Endodermal cell (in vitro differentiated cells): ENCODE measurements around the gene SLC44A4. TPM values are rescaled to one million over a fixed set of nuclear protein-coding genes. Genes with fewer than 3 reads are reported as not detected.
A peak's percentile ranks its signal among the peaks of the same experiment; 100 is the strongest.

Experiments
- DNase-seq: peaks from one replicate; pipeline ENCODE4 v3.0.0-alpha.2; 2017
- H3K27ac ChIP-seq: 2 replicates; pipeline ENCODE4 v1.5.1; 2013; ENCODE audit warnings: mild to moderate bottlenecking, low read depth, low read length, moderate library complexity
- H3K27me3 ChIP-seq: 2 replicates; pipeline ENCODE4 v1.6.1; 2013; ENCODE audit warnings: mild to moderate bottlenecking, low read length, moderate library complexity; ENCODE audit not compliant: insufficient read depth, control insufficient read depth, poor library complexity, severe bottlenecking
- H3K36me3 ChIP-seq: 2 replicates; pipeline ENCODE4 v1.7.0; 2013; ENCODE audit warnings: mild to moderate bottlenecking, low read length, moderate library complexity; ENCODE audit not compliant: control insufficient read depth, insufficient read depth
- H3K4me1 ChIP-seq: one replicate; pipeline ENCODE4 v1.7.0; 2013; ENCODE audit warnings: low read length; ENCODE audit not compliant: control insufficient read depth, insufficient read depth
- H3K4me3 ChIP-seq: 2 replicates; pipeline ENCODE4 v1.5.1; 2013; ENCODE audit warnings: mild to moderate bottlenecking, low read length, moderate library complexity
- H3K9ac ChIP-seq: 2 replicates; pipeline ENCODE4 v1.6.1; 2013; ENCODE audit warnings: mild to moderate bottlenecking, low read length, moderate library complexity; ENCODE audit not compliant: poor library complexity, severe bottlenecking; ENCODE audit errors: extremely low read depth
- H3K9me3 ChIP-seq: 2 replicates; pipeline ENCODE4 v1.6.1; 2013; ENCODE audit warnings: mild to moderate bottlenecking, low read length, moderate library complexity; ENCODE audit not compliant: control insufficient read depth
- H3K27ac Mint-ChIP-seq: 2 replicates; pipeline ENCODE4 v1.8.0; 2020; ENCODE audit warnings: mixed read lengths
- H3K27me3 Mint-ChIP-seq: 2 replicates; pipeline ENCODE4 v1.8.0; 2021; ENCODE audit warnings: mild to moderate bottlenecking, mixed read lengths; ENCODE audit not compliant: insufficient read depth
- H3K36me3 Mint-ChIP-seq: 2 replicates; pipeline ENCODE4 v1.8.0; 2020; ENCODE audit warnings: low read depth, mixed read lengths
- H3K4me1 Mint-ChIP-seq: 2 replicates; pipeline ENCODE4 v1.8.0; 2020; ENCODE audit warnings: mixed read lengths
- H3K4me3 Mint-ChIP-seq: 2 replicates; pipeline ENCODE4 v1.8.0; 2020; ENCODE audit warnings: mild to moderate bottlenecking, moderate library complexity, mixed read lengths
- H3K9me3 Mint-ChIP-seq: 2 replicates; pipeline ENCODE4 v1.8.0; 2020; ENCODE audit warnings: mild to moderate bottlenecking, mixed read lengths
- CTCF ChIP-seq: fragments of 200-600 bp; sonication (generic); conservative IDR thresholded peaks from 2 replicates; pipeline ENCODE4 v1.5.0; 2021; ENCODE audit warnings: antibody characterized with exemption, mild to moderate bottlenecking
- WGBS, 2 experiments: methylation state at CpG; one replicate each; pipeline versions ENCODE4 v1.1.5 to v1.1.7; 2013; ENCODE audit warnings: missing lambda C conversion rate in 2 of 2, mixed read lengths in 1 of 2; ENCODE audit not compliant: insufficient coverage in 1 of 2, insufficient read length in 1 of 2; 5-methylcytosine and 5-hydroxymethylcytosine counted together
- total RNA-seq, 2 donors: library from RNA; stranded (reverse); fragmentation: NEBNext Ultra II Directional in 1 of 2; extraction: Animal tissue kit (Norgen Biotek cat#: 25700) in 1 of 2; gene quantifications; 2 replicates in 1 of 2; 3 replicates in 1 of 2; pipeline ENCODE4 v1.2.1, GENCODE V29; 2021

Gene SLC44A4
- total RNA-seq, 2 donors from 2014 or later: 1.3 to 3.6 TPM

GRCh38 chr6:31900917-31901414 lies 22.2 kb upstream of the SLC44A4 start:
- TF ChIP-seq CTCF: peak; percentile 20
- H3K9me3 Mint-ChIP-seq: no peaks in the 10 kb centered on the region
- no peak overlapping the region for H3K4me3 ChIP-seq
- no peak overlapping the region for H3K27ac Mint-ChIP-seq
- 81 to 83% methylated on average over 27 to 29 of the region's 29 CpGs for WGBS, 2 experiments
- peak; percentile 76 for DNase-seq
- H3K4me3 Mint-ChIP-seq: peak overlapping the region; percentile 63
- H3K36me3 ChIP-seq: peaks cover 3% of the 10 kb centered on the region
- H3K4me1 ChIP-seq: peaks cover 6% of the 10 kb centered on the region
- no peak overlapping the region for H3K9ac ChIP-seq
- no peaks in the 10 kb centered on the region for H3K27me3 Mint-ChIP-seq
- H3K9me3 ChIP-seq: no peaks in the 10 kb centered on the region
- H3K4me1 Mint-ChIP-seq: peaks cover 25% of the 10 kb centered on the region
- H3K27me3 ChIP-seq: no peaks in the 10 kb centered on the region
- peak overlapping the region; percentile 40 for H3K27ac ChIP-seq
- peaks cover 2% of the 10 kb centered on the region for H3K36me3 Mint-ChIP-seq

- Histone ChIP-seq H3K9ac (no peak overlapping the region), H3K4me1 (peaks cover 4% of the 10 kb centered on the region), H3K36me3 (peaks cover 9% of the 10 kb centered on the region), H3K4me3 (no peak overlapping the region), H3K27ac (no peak overlapping the region), H3K27me3 (no peaks in the 10 kb centered on the region), H3K9me3 (no peaks in the 10 kb centered on the region)
- DNase-seq: peak; percentile 48
- peak overlapping the region; percentile 63 for H3K4me3 Mint-ChIP-seq
- peaks cover 25% of the 10 kb centered on the region for H3K4me1 Mint-ChIP-seq
- H3K27ac Mint-ChIP-seq: peak overlapping the region; percentile 75
- H3K9me3 Mint-ChIP-seq: no peaks in the 10 kb centered on the region
- peaks cover 9% of the 10 kb centered on the region for H3K36me3 Mint-ChIP-seq
- WGBS, 2 experiments: 95 to 96% methylated on average over 39 to 49 of the region's 49 CpGs
- TF ChIP-seq CTCF: no peak
- no peaks in the 10 kb centered on the region for H3K27me3 Mint-ChIP-seq
Measured at GRCh38 chr6:31899882-31900722, 21.3 kb upstream of the SLC44A4 start.

DNA sequence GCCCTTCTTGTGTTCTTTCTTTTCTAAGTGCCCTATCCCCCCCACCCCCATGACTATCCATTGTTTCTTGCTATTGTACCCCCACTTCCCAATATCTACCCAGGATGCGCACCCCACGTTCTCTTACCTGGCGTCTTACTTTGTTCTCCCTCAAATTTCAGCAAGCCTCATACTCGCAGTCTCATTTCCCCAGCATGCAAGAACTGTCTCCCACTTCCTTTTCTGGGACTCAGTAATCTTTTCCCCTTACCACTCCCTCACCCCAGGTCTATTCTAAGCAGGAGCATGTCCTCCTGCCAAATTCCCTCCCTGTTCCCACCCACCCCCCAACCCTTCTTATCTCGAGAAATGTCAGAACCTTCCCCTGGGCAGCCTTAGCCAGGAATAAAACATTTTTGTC lies 20.4 kb upstream of the SLC44A4 start:
- Histone ChIP-seq H3K4me1 (peaks cover 4% of the 10 kb centered on the region), H3K9ac (no peak overlapping the region), H3K4me3 (no peak overlapping the region), H3K36me3 (peaks cover 18% of the 10 kb centered on the region), H3K27ac (no peak overlapping the region), H3K9me3 (no peaks in the 10 kb centered on the region), H3K27me3 (no peaks in the 10 kb centered on the region)
- Mint-ChIP-seq H3K9me3 (no peaks in the 10 kb centered on the region), H3K4me3 (no peak overlapping the region), H3K36me3 (peaks cover 14% of the 10 kb centered on the region), H3K27me3 (no peaks in the 10 kb centered on the region), H3K4me1 (peaks cover 25% of the 10 kb centered on the region), H3K27ac (peak overlapping the region; percentile 75)
- TF ChIP-seq CTCF: no peak
- no peak for DNase-seq
- 92% methylated on average over 4 to 5 of the region's 5 CpGs for WGBS, 2 experiments
